ENCODE measurements around the gene RBFOX1.

RBFOX1 gene

DNA sequence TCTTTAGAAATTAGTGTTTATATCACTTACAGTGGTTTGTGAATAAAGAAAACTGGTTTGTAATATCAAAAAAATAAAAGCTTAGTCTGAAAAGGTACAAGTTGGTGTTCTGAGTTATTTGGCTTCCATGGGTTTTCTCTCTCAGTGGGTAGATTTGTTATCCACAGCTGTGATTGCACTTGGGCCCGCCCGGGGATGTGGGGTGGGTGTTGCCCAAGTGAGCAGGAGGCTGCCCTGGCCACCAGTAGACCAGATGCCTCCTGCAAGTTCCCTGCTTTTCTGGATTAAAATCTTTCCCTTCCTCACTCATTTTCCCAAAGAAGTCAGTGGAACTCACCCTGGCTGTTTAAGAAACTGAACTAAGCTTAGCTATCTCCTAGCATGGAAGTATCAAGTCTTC is 380.6 kb downstream of the RBFOX1 start:
- no peak for DNase-seq

GRCh38 chr16:7714775-7715174 is 382.1 kb downstream of the RBFOX1 start:
- DNase-seq = no peak

GRCh38 chr16:7716660-7717550 is 384.3 kb downstream of the RBFOX1 start:
- peak; percentile 18 for DNase-seq

- DNase-seq = no peak
These were observed 390.1 kb downstream of the RBFOX1 start for GRCh38 chr16:7722761-7723160.

DNA sequence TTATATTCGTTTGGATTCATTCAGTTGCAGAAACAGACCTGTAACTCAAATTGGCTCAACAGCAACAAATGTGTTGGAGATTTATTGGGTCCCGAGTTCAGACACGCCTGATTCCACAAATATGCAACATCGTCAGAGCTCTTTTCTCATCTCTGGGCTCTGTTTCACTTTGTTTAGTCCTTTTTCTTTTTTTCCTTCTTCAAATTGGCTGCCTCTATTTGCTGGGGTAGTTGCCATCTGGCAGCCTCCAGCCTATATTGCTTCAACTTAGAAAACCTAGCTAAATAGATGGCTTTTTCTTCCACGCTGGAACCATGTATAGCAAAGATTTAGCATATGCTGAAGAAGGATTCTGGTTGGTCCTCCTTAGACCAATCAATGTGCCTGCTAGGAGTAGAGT is 398.5 kb downstream of the RBFOX1 start:
- peak; percentile 32 for DNase-seq

- DNase-seq = no peak
These were observed 403.6 kb downstream of the RBFOX1 start for GRCh38 chr16:7736138-7736665.

DNA sequence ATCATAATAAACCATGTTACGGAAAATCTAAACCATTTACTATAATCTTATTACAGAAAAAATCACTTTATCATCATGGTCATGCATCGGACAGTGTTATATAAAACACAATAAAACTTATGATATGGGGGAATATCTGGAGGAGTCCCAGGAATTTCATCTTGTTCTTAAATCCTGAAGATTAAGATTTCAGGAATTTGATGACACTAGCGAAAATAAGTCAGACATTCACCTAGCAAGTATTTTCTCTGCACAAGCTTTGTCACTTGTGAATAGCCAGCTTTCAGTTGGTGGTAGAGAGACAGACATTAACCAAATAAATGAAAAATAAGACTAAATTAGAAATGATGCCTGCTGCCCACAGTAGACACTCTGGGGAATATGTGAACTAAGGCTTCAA is 410.0 kb downstream of the RBFOX1 start:
- no peak for DNase-seq

DNA sequence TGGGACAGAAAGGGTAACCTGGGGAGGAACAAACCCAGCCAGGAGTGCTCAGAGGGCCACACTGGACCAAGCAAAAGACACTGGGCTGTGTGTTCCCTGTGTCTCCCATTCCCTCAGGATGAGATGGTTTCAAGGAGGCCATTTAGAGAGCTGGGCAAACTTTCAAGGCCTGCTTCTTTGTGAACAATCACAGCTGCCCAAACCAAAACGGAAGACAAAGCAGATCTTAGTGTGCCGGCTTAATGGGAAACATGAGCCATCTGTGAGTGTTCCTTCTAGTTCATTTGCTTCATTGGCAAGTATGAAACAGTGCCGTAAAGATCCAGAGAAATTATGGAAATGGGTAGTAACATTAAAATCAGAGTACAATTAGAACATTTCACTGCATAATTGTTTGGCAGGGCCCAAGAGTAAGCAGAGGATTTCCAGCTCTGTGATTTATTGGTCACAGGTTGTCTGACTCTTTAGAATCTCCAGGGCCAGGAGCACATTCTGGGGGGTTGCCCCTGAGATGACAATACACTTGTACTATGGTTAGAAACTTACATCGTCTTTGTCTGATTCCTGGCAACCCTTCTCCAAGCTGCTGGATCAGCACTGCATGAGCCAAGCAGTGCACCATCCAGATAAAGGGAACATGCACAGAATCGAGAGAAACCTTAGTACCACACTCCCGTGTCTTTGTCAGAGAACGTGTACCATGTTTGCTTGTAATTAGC is 412.1 kb downstream of the RBFOX1 start:
- DNase-seq = peak; percentile 90

- DNase-seq = peak; percentile 92
These were observed 412.6 kb downstream of the RBFOX1 start for GRCh38 chr16:7745276-7745675.

DNA sequence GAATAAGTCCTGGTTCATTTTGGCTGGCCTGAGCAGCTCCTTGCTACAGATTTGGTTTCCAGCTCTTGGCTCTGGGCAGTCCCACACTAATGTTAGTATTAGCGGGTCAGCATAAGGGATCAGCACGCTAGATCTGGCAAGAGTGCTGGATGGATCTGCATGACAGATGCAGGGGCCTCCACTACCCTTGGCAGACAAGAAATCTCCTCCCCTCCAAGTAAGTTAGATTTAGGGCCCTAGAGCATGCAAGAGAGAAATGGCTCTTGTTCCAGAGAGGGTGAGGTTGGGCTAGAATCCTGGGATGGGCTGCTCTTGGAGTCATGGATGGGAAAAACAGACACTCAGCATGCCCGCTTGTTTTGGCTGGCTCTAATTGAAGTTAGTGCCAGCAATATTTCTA is 414.3 kb downstream of the RBFOX1 start:
- DNase-seq = peak; percentile 65

DNA sequence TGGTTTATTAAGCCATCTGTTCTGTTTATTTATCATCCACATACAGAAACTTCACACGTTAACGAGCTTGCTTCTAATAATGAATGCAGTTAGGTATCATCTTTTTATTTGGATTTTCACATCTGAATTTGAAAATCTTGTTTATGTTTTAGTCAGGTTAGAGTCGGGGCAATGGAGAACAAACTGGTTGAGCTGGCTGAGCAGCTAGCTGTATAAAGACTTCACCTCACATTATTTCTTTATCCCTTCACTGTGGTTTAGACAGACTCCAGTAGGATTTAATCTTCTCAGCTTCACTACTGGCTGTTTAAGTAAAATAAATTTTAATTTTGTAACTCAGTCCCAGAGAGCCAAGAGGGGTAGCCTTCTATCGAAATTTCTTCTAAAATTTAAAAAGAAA is 415.9 kb downstream of the RBFOX1 start:
- peak; percentile 36 for DNase-seq

DNA sequence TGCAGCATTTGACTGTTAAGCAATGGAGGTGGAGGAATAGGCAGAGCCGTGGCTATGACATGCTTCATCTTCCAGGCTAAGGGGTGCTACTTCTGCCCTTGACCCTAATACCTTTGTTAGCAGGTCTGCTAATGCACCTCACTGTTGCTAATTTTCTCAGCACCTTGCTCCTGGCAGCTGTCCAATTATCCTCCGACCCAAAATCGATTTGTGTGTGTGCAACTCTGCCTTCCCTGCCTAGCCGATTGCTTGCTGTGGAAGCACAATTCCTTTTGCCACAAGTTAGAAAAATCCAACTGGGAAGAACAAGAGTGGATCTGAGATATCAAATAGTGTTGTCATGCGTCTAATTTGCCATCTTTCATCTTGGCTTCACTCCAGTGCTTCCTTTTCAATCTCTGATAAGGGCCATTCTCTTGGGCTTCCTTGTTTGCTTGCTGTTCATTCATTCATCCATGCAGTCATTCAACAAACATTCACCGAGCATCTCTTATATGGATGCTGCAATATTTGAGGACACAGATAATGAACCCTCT is 422.8 kb downstream of the RBFOX1 start:
- DNase-seq = no peak

Data from NCI-H1694 treated with DMSO at 0.1 percent for 48 hours (cell line).